Measurements from ENCODE around the gene CFAP99.

CFAP99 gene

DNA sequence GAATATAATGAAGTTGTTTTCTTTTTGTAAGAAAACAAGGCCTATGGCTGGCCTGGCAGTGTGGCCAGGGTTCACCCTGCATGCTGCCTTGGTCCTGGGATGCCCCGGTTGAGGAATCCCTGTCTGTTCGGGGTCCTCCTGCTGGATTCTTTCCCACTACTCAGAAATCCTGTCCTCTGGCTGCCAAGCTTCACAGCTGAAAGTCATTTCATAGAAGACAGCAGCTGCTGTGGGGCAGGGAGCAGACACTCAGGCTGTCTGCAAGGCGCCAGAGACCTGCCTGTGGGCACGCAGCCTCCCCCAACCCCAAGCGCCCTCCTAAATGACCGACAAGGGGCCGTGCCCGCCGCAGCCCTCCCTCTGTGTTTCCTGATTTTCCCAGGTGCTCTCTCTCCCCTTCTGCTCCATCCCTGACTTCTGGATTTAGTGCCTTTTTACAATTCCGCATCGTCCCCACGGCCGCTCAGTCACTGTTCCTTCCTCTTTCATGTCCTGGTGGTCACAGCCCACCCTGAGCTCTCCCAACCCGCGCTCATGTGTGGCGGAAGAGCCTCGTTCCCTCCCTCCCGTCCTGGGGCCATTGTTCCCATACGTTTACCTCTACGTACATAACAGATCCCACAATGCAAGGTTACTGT, 27.9 kb upstream of the CFAP99 start:
- no peak for DNase-seq (ENCODE audit: low spot score)

DNA sequence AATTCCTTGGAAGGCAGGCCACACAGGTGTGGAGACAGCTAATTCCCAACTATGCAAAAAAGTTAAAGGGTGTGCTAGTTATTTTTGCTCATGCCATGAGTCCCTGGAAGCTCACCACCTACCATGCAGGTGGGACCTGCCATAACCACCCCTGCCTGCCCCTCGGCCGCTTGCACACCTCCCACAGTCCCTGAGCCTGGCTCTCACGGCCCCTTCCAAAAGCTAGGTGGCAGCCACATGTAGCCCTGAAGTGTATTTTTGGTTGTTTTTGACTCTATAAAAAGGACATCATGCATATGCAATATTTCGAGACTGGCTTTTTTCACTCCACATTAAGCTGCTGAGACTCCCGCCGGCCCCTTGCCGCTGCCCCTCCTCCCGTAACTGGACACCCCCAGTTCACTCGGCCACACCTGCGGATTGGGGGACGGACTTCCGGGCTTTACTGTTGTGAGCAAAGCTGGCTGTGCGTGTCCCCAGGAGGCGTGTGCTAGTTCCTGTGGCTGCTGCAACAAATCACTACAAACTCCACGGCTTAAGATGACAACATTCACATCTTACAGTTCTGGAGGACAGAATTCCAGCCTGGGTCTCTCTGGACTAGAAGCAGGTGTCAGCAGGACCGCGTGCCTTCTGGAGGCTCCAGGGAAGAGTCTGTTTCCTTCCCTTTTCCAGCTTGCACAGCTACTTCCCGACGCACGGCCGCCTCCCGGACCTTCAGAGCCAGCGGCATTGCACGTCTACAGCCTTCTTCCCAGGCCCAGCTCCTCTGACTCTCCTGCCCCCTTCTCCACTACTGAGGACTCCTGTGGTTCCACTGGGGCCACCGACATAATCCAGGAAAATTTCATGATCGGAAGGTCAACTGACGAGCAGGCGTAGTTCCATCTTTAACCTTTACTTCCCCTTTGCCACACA, 25.1 kb upstream of the CFAP99 start:
- peak; percentile 75 for DNase-seq (ENCODE audit: low spot score)

DNA sequence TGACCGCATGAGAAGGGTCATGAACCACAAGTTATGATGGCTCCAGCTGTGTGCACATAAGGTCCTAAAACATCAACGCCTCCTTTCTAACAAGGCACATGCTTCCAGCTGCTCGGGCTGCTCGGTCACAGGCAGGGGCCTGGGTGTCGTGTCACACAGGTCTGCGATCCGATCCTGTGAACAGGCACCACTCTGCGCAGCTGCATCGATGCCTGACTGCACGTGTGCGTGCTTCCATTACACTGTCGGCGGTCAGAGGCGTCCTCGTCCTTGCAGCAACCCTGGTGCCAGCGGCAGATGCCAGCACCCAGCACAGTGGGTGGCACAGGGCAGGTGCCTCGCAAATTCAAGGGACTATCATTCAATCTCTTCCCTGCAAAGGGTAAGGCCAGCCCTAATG, 24.2 kb upstream of the CFAP99 start:
- no peak for DNase-seq (ENCODE audit: low spot score)

DNA sequence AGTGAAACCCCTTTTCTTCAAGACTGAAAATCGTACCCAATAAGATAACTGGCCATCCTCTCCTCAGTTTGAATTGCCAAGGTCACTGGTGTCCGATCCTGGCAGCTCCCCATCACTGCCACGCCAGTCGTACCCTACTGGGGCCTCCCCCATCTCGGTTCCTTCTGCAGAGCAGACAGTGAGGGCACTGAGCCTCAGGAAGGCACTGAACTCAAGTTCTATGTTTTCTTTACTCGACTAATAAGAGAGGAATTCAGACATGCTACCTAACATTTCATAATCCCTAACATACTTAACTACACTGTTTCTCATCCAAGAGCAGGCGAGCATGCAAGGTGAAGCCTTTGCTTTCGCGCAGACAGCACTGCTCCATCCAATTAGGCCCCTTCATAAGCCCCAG, 23.7 kb upstream of the CFAP99 start:
- no peak for DNase-seq (ENCODE audit: low spot score)

DNA sequence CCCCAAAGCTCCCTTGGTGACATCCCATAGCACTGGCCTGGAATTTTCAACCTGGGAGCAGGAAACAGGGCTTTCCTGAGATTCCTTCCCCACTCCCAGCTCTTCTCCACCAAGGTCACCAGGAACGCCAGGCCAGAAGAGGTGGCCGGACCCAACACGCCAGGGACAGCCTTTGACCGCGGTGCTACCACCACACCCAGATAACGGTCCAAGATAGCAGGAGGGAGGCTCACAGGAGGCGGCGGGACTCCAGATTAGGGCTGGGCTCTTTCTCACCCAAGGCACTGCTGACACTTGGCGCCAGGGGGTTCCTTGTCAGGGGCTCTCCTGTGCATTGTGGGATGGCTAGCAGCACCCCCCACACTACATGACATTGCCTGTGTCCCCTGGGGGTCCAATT, 23.2 kb upstream of the CFAP99 start:
- no peak for DNase-seq (ENCODE audit: low spot score)

DNA sequence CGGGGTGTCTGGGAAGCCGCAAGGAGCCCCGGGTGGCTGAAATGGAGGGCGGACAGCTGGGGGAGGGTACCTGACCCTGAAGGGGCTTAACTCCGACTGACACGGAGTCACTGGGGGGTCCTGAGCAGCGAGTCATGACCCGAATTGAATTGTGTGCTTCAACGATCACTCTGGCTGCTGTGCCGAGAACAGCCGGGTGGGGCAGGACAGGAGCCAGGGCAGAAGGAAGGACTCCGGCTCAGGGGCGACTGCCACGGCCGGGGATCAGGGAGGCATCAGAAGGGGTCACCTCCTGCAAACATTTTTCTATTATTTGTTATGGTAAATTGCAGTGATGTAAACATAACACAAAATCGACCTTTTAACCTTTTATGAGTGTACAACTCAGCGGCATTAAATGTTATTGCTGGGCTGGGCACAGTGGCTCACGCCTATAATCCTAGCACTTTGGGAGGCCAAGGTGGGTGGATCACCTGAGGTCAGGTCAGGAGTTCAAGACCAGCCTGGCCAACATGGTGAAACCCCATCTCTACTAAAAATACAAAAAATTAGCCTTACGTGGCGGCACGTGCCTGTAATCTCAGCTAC, 21.9 kb upstream of the CFAP99 start:
- no peak for DNase-seq (ENCODE audit: low spot score)

DNA sequence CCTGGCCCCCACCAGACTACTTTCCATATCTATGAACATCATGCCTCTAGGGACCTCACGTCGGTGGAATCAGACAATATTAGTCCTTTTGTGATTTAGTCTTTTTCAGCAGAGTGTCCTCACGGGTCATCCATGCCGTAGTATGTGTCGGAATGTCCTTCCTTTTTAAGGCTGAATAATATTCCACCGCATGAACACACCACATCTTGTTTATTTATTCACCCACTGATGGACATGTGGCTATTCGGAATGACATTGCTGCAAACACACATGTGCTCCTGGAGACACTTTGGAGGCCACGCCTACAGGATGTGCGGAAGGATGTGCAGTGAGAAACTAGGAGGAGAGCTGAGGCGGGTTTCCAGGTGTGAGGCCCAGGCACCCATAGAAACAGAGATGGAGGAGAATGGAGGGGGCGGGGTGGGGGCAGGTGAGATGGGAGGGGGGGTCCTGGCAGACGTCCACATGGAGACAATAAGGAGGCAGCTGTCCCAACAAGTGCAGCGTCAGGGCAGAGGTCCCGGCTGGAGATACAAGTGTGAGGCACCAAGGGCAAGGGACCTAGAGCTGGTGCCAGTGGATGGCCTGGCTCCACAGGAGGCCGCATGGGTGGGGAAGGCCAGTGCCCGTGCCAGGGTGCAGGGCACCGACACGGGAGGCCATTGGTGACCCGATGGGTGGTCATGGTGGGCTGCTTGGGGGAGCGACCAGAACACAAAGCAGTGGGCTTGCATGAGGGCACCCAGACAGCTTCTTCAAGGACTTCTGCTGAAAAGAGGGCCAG, 21.0 kb upstream of the CFAP99 start:
- no peak for DNase-seq (ENCODE audit: low spot score)

DNA sequence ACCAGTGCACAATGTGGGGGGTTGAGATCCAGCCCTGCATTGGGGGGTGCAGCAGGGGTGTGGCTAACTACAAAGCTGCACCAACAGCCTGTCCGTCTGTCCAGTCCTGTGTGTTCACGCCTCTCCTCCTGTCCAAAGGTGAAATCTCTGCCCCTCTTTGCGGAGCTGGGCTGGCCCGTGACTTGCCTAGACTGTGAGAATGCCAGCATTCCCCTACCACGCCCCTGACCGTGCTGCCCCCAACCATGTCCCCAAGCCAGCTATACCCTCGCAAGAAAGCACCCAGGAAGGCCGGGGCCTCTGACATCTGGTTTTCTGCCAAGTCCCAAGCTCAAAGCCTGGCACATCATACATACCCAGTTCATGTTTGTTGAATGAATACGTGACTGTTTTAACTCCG, 19.5 kb upstream of the CFAP99 start:
- DNase-seq (ENCODE audit: low spot score): no peak

DNA sequence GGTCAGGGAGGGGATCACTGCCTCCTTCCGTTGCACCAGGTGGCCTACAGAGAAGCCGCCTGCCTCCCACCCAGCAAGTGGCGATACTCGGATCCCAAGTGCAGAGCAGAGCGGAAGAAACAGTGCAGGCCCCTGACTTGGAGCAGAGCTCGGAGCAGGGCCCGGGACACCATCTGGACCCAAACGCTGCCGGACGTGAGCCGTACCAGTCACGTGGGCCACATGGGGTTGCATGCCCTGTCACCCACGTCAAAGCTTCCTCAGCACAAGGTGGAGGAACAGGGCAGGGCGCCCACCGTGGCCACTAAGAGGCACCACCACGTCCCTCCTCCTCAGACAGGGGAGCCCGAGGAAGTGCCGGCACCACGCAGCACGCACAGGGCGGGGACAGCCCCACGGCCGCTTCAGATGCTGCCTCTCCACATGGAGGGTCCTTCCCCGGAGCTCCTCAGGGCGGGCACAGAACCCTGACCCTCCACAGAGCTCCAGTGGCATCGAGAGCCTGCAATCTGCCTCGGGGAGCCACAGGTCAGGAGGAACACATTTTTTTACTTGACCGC, 19.0 kb upstream of the CFAP99 start:
- no peak for DNase-seq (ENCODE audit: low spot score)

DNA sequence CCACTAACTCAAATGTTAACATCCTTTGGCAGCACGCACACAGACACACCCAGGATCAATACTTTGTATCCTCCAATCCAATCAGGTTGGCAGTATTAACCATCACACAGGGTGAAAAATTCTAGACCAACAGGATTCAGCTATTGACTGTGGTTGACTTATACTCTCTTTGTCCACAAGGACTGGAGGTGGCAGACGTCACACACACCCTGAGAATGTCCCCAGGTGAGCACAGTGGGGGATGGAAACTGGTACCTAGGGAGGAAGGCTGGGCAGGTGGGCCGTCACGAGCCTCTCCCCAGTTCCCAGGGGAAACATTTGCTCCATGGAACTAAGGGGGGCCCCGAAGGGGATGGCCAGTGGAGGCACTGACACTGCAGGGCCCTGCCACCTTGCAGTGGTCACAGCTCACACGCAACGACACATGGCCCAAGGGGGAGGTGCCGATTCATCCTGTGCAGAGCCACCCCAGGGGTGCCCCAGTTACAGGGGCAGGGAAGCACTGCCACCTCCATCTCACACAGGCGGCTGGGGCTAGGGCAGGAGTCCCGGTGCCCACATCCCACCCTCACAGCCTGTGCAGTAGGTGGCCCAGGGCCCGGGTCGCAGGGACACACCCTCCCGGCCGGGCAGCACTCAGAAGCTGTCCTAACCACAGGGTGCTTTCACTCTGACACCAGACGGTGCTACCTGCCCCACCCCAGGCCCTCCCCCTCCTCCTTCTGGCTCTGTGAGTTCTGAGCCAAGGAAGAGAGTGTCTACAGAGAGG, 17.7 kb upstream of the CFAP99 start:
- no peak for DNase-seq (ENCODE audit: low spot score)

DNA sequence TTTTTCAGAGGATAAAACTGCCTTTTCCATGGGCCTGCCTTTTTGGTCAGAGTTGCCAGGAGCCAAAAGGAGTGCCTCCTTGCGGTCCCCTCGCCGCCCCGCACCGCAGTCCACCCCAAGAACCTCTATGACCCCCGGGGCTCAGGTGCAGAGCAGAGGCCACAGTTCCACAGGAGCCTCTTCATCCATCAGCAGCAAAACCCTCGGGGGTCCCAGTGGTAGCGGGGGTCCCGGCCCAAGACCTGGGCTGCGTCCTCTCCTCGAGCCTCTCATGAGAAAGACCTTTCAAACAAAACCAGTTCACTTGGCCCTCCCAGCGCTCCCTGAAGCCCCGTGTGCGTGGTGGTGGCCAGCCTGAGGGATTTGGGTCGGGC, 17.2 kb upstream of the CFAP99 start:
- no peak for DNase-seq (ENCODE audit: low spot score)

DNA sequence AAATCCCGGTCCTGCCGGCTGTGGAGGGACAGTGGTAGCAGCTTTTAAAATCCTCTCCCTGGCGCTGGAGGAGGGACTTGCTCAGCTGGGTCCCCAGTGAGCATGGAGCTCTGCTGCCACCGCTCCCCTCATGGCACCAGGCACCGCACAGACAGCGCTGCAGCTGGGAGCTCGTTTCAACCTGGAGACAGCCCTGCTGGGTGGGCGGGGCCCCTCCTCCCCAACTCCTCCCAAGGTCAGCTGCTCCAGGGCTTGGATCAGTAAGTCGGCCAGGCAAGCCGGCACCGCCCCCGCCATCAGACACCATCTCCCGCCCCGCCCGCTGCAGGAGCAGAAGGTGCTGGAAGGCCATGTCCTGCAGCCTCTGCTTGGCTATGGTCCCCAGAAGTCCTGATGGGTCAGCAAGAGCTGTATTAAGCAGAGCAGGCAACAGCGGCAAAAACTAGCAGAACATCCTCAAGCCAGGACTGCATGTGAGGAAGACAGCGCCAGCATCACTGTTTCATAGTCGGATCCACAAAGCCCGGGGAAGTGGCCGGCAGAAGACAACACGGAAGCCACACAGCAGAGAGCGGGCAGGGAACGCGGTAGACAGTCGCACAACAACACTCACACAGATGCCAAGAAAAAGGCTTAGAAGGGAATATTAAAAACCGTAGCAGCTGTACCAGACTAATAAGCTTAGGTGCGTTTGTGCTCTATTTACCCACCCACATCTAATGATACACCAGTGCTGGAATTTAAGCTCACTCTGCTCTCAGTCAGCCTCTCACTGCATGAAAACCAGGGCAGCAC, 16.5 kb upstream of the CFAP99 start:
- peak; percentile 94 for DNase-seq (ENCODE audit: low spot score)

DNA sequence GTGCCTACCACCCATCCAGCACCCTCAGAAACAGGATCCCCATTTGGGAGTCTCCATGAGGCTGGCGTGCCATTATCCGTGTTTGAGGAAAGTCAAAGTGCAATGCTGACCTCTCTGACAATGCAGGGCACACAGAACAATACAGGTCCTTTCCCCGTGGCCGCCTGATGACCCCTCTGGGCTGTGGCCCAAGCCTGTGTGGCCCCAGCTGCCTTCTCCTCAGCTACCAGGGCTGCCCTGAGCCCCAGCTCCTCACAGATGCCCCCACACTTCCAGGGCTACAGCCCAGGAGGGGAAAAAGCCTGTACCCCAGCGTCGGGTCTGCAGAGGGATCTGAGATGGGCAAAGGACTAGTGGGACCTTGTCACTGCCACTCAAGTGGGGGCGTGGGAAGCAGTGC, 15.8 kb upstream of the CFAP99 start:
- no peak for DNase-seq (ENCODE audit: low spot score)

DNA sequence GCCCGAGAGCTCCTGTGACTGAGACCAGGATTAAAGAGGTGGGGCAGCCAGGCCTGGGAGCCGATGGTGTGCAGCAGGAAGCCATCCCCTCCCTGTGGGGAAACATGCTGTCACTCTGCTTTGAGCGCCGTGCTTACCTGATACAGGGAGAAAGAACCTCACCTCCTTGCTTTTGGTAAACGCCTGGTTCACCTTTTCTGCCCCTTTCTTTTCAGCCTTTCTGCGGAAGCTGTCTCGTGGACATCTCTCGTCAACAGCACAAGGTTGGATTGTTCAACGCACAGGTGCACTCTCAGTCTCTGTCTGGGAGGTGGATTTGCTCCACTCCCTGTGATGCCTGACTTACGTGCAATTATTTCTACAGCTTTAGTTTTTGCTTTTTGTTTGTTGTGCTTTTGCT, 12.3 kb upstream of the CFAP99 start:
- peak; percentile 43 for DNase-seq (ENCODE audit: low spot score)

DNA sequence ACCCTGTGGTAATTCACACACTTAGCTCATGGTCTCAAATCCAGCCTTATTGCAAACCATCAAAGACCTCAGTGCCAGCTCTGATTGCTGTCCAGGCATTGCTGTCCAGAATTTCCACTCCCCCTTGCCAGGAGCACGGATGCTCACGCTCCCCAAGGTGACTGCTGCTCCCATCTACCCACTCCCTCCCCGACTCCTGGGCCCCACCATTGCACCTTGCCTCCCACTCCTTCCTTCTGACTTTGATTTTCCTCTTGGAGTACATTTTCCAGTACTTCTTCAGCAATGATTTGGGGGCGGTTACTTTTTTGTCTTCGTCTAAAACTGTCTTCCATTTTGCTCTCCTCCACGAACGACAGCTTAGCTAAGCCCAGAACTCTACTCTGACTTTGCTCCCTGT, 11.8 kb upstream of the CFAP99 start:
- DNase-seq (ENCODE audit: low spot score): no peak

DNA sequence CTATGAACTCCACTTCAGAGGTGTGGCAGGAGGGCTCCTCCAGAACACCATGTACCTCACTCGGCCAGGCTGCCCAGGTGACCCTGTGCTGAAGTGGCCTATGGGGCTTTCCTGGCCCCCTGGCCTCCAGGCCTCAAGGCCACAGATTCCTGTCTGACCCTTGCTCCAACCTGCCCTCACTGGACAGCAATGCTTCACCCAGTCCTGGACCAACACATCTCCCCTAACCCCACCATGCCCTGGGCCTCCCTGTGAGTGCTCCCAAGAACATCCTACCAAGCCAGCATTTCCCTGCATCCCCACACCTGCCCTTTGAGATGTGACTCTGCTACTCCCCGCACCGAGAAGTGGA, 10.8 kb upstream of the CFAP99 start:
- DNase-seq (ENCODE audit: low spot score): no peak

DNA sequence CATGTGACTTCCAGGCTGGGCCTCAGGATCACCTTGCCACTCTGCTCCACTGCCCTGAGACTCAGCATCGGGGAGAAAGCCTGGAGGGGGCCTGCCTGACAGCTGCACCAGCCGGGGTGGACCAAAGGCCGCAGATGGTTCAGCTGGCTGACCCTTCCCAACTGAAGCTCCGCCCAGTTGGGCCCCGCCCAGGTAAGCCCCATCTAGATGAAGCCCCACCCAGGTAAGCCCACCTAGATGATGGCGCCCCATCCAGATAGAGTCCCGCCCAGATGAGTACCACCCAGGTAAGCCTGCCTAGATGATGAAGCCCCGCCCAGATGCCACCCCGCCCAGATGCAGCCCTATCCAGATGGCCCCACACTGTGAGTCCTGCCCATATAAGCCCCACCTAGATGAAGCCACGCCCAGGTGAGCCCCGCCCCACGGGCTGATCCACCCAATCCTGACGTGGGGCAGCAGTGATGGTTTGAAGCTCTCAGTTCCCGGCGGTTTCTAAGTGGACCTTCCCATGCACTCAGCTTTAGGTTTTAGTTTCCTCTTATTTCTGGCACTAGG, 10.3 kb upstream of the CFAP99 start:
- DNase-seq (ENCODE audit: low spot score): no peak

DNA sequence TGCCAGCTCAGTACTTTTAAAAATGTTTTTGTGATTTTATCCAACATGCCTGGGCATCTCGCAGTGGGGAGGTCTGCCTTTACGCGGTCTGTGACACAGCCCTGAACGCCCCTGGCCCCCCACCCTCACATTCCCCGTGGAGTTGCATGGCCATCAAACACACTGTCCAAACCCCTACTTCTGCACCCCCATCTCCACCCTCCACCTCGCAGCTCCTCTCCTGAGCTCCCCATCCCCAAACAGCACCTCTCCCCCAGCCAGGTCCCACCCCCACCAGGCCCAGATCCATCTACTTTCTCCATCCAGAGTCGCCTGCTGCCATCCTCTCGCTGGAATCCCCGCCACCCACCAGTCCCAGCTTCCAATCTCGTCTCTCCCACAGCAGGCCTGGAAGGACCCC, 9.8 kb upstream of the CFAP99 start:
- no peak for DNase-seq (ENCODE audit: low spot score)

DNA sequence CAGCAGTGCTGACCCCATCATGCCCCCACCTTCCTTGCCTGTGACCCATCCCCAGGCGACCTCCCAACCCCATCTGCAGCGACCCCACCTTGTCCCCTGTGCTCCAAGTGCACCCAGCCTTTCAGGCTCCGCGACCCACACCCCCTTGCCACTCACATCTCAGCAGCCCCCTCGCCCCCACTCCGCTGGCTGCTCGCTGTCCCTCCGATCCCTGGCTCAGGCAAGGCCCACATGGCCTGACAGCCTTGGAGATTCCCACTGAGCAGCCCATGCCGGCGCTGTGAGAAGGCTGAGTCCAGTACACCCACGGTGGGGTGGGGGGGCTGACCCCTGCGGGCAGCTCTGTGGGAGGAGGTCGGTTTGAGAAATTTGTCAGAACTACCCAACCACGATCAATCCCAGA, 9.4 kb upstream of the CFAP99 start:
- no peak for DNase-seq (ENCODE audit: low spot score)

DNA sequence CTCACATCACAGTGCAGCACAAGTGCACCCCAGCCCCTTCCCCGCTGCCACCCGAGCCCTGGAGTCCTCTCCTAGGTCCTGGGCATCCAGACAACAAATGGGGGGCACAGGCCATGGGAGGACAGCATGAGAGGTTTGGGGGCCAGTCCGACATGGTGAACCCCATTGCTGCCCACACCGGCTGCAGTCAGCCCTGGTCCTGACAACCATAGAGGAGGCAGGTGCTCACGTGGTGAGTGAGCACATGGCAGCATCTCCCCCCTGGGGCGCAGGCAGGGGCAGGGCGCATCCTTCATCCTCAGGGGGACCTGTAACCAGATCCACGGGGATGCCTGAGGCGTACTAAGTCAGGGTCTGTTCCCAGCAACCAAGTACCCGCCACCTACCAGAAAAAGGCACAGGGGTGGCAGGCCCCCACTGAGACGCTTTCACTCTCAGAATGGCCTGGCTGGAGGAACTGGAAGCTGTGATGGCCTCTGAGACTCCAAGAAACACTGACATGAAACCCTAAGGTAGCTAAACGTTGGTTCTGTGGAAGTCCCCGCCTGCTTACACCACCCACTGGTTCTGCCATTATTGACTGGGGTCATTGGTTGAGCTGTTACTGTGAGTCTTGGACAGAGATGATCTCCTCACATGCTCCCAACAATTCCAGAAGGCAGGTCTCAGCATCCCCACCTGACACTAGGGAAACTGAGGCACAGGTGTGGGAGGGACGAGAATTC, 6.8 kb upstream of the CFAP99 start:
- DNase-seq (ENCODE audit: low spot score): peak; percentile 43
